GM18861 (cell line): Measurements from ENCODE around the gene TSPAN18.

Source experiments
- ATAC-seq: cut with Tn5 transposase; IDR thresholded peaks from one replicate; pipeline ENCODE4 v1.9.1; 2021; ENCODE audit not compliant: unreplicated experiment

Gene TSPAN18

GRCh38 chr11:44817207-44817949 lies 90.6 kb downstream of the TSPAN18 start:
- ATAC-seq: no peak

DNA sequence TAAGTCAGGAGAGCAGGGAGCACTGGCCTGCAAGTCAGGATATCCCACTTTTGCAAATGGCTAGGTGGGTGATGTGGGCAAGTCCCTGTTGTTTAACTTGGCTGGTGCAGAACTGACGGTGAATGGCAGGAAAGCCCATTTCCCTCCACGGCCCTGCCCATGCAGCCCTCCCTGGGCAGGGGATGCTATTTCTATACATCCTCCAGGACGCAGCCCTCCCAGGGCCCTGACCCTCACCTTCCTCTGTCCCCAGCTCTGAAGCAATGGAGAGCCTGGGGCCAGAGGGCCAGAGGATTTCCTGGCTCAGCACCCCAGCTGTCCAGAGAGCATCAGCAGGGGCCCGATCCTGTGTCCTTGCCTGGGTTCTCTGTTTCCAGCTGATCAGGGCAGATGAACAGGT lies 91.3 kb downstream of the TSPAN18 start:
- no peak for ATAC-seq

DNA sequence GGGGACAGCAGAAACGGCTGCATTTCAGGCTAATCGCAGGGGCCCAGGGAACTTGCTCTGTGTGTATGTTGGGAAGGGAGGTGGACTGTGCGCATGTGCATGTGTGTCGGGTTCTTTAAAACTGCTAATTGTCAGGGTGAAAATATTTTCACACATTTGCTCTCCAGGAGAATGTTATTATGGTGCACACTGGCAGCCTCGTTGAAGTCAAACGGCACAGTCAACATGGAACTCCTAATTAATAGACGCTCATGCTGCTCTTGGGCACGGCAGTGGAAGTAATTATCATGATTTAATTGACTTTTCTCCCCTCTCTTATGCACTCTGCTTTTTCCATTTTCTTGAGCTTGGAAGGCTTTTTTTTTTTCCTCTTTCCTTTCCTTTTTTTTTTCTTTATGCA lies 92.6 kb downstream of the TSPAN18 start:
- no peak for ATAC-seq

- ATAC-seq: no peak
These were observed 95.6 kb downstream of the TSPAN18 start for GRCh38 chr11:44822369-44822768.

DNA sequence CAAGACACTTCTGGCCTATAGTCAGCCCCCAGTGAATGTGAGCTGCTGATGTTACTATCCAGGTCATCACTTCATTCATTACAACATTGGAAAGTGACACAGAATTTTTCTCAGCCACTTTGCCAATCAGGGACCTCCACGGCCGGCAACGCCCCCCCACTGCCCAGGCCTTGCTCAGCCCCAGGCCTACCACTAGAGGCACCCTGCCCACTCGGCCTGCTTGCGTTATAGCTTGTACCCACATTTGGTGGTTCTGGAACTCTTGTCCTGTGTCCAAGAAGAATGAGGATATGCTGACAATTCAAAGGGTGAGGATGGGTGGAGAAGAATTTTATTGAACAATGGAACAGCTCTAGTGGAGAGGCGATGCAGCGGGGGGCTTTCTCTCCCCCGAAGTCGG lies 96.2 kb downstream of the TSPAN18 start:
- no peak for ATAC-seq

DNA sequence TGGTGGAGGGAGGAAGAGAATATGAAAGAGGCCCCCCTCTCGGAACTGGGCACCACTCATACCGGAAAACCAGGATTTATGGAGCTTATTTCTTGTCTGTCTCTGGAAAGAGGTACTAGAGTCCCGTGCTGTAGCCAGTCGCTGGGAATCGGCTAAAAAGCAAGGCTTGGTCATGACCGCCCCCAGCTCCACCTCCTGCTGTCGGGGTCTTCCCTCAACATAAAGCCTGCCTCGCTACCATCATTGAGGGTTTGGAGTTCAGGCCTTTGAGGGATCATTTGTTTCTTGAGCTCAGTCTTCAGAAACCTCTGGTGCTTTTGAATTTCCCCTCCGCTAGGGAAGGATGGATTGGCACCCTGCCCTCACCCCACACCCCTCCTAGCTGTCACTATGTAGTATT lies 97.1 kb downstream of the TSPAN18 start:
- ATAC-seq: no peak

GRCh38 chr11:44824300-44824704 lies 97.5 kb downstream of the TSPAN18 start:
- ATAC-seq: no peak

GRCh38 chr11:44825058-44825785 lies 98.5 kb downstream of the TSPAN18 start:
- ATAC-seq: no peak

GRCh38 chr11:44826922-44827643 lies 100.3 kb downstream of the TSPAN18 start:
- ATAC-seq: no peak

- ATAC-seq: no peak
These were observed 101.5 kb downstream of the TSPAN18 start for GRCh38 chr11:44828296-44828695.

DNA sequence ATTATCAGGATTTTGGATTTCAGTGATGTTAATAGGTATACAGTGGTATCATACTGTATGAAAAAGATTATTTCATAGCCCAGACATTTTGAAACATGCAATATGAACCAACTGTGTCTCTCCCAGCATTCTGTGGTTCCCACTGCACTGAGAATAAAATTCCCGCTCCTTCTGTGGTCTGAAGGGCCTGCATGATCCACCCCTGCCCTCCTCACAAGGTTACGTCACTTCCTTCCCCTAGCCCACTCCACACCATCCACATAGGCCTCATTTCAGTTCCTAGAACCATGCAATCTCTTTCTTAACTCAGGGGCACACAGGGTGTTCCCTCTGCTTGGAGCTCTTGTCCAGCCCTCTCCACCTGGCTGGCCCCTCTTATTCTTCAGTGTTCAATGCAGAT lies 103.1 kb downstream of the TSPAN18 start:
- ATAC-seq: no peak

- no peak for ATAC-seq
These were observed 105.0 kb downstream of the TSPAN18 start for GRCh38 chr11:44831605-44832394.

GRCh38 chr11:44832452-44832851 lies 105.7 kb downstream of the TSPAN18 start:
- ATAC-seq: no peak

DNA sequence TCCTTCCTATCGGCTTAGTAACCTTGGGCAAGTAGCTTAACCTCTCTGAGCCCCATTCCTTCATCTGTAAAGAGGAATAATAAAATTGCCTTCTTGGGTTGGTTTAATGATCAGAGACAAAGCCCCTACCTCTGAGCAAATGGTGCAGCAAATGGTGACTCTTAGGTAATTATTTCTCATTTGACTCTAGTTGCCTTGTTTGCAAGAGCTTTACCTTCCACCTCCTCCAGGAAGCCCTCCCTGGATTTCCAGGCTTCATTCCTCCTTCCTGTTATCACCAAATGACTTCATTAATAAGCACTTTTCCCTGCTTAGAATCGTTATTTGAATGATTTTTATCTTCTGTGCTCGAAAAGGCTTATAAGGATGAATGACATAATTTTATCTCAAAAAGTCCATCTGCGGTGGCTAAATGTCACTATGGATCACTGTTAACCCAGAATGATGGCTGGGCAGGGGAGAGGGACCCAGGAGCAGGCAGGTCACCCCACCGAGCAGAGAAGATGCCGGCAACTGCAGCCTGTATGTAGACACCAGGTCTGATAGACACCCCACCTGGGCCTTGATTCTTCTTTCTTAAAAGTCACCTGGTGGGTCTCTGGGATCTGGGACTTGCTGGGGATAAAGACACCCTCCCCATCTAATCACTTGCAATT lies 106.6 kb downstream of the TSPAN18 start:
- ATAC-seq: no peak

DNA sequence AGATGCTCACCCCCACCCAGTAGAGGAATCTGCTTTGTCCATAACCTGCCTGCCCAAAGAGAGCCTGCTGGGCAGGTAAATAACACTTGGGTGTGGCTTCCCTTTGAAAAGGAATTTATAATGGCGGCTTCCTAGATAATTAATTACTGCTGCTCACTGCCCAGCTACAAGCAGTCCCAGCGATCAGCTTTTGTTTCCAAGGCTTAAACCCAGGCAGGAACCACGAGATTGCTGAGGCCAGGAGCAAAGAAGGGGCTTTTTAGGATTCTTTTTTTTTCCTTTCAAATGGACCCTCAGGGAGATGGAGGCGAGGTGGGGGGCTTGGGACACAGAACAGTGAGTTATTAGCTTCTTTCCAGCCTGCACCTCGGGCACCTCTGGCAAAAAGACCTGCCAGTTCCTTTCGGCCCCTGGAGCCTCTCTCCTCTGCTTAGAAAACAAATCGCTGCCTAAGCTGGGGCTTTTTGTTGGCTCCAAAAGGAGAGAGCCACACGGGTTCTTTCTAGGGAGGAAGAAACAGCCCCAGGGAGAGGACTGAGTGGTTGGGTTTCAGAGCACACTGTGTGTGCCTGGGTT lies 107.2 kb downstream of the TSPAN18 start:
- ATAC-seq: no peak

GRCh38 chr11:44834846-44835245 lies 108.1 kb downstream of the TSPAN18 start:
- ATAC-seq: no peak

DNA sequence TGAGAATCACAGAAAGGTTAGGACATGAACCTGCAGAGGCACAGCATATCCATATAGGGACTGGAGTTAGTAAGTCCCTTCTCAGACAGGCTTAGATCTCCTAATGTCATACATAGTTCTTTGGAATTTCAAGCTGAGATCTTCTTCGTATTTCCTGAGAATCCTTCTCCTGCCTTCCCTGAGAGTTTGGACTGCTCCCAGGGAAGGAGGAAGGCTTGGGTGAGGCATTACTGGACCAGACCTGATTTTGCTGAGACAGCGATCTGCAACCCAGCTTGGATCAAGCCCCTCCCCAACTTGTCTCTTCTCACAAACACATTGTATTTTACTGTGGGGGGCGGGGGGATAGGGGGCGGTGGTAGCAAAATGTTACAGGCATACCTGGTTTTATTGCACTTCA lies 108.5 kb downstream of the TSPAN18 start:
- no peak for ATAC-seq

GRCh38 chr11:44835938-44836337 lies 109.2 kb downstream of the TSPAN18 start:
- ATAC-seq: no peak

GRCh38 chr11:44837661-44838060 lies 110.9 kb downstream of the TSPAN18 start:
- no peak for ATAC-seq

GRCh38 chr11:44839458-44840084 lies 112.8 kb downstream of the TSPAN18 start:
- no peak for ATAC-seq
